ENCODE results near the gene KAZN.

The KAZN gene

GRCh38 chr1:14968251-14968851 lies 369.9 kb downstream of the KAZN start:
- peak; percentile 78 for DNase-seq (ENCODE audit: low read depth)
- H3K4me3 ChIP-seq (ENCODE audit: low read depth, low read length): no peak overlapping the region
- TF ChIP-seq, protein P1, sequence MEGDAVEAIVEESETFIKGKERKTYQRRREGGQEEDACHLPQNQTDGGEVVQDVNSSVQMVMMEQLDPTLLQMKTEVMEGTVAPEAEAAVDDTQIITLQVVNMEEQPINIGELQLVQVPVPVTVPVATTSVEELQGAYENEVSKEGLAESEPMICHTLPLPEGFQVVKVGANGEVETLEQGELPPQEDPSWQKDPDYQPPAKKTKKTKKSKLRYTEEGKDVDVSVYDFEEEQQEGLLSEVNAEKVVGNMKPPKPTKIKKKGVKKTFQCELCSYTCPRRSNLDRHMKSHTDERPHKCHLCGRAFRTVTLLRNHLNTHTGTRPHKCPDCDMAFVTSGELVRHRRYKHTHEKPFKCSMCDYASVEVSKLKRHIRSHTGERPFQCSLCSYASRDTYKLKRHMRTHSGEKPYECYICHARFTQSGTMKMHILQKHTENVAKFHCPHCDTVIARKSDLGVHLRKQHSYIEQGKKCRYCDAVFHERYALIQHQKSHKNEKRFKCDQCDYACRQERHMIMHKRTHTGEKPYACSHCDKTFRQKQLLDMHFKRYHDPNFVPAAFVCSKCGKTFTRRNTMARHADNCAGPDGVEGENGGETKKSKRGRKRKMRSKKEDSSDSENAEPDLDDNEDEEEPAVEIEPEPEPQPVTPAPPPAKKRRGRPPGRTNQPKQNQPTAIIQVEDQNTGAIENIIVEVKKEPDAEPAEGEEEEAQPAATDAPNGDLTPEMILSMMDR (conservative IDR thresholded peaks at IDR 0.05; ENCODE audit: low read depth, low read length): no peak

GRCh38 chr1:14969006-14969405 lies 370.5 kb downstream of the KAZN start:
- no peak for DNase-seq (ENCODE audit: low read depth)
- no peak overlapping the region for H3K4me3 ChIP-seq (ENCODE audit: low read depth, low read length)
- TF ChIP-seq, protein P1 (conservative IDR thresholded peaks at IDR 0.05; ENCODE audit: low read depth, low read length): no peak

DNA sequence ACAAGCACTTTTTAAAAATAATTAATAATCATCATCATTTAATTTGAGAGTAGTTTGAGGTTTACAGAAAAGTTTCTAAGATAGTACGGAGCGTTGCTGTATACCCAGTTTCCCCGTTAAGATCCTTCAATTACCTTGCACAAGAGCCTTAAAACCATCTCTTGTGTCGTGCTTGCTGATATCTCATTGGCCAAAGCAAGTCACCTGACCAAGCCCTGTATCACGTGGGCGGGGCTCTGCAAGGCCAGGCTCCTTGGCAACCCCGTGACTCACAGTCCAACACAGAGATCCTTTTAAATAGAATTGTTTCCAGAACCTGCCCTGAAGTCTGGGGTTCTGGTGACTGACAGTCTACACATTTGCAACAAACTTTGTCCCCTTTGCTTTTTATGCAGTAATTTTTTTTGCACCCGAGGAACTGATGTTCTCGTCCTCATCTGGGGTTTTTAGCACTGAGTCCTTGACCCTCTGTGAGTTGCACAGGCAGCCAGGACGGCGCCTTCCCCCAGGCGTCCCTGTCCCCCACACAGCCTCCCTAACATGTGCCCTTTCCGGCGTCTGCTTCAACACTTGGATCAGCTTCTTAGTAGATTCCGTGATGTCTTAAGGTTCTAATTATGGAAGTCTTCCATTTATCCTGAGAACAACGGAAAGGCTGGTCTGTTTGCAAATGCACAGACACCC lies 371.8 kb downstream of the KAZN start:
- DNase-seq (ENCODE audit: low read depth): peak; percentile 95
- TF ChIP-seq, protein P1 (conservative IDR thresholded peaks at IDR 0.05; ENCODE audit: low read depth, low read length): no peak
- H3K4me3 ChIP-seq (ENCODE audit: low read depth, low read length): no peak overlapping the region

- TF ChIP-seq, protein P1 (conservative IDR thresholded peaks at IDR 0.05; ENCODE audit: low read depth, low read length): no peak
- DNase-seq (ENCODE audit: low read depth): no peak
- H3K4me3 ChIP-seq (ENCODE audit: low read depth, low read length): no peak overlapping the region
Observed at GRCh38 chr1:14970799-14971141, 372.3 kb downstream of the KAZN start.

GRCh38 chr1:14971221-14971620 lies 372.7 kb downstream of the KAZN start:
- no peak for DNase-seq (ENCODE audit: low read depth)
- TF ChIP-seq, protein P1 (conservative IDR thresholded peaks at IDR 0.05; ENCODE audit: low read depth, low read length): no peak
- H3K4me3 ChIP-seq (ENCODE audit: low read depth, low read length): no peak overlapping the region

DNA sequence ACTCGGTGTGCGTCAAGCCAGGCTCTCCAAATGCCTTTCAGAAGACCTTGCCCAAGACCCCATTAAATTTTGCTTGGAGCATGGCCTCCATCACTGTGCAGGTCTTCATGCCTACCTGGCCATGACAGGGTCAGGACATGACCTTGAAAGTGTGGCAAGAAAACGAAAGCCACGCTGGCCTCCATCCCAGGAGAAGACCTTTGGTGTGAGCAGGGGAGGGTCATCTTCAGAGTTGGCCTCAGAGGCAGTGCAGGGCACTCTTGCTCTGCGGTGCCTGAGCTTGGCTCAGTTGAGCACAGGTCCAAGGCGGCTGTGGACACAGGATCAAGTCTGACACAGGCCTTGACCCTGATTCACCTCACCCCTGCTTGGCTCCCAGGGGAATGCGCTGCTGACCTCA lies 373.6 kb downstream of the KAZN start:
- no peak for DNase-seq (ENCODE audit: low read depth)
- TF ChIP-seq, protein P1 (conservative IDR thresholded peaks at IDR 0.05; ENCODE audit: low read depth, low read length): no peak
- peak overlapping the region; percentile 3 for H3K4me3 ChIP-seq (ENCODE audit: low read depth, low read length)

DNA sequence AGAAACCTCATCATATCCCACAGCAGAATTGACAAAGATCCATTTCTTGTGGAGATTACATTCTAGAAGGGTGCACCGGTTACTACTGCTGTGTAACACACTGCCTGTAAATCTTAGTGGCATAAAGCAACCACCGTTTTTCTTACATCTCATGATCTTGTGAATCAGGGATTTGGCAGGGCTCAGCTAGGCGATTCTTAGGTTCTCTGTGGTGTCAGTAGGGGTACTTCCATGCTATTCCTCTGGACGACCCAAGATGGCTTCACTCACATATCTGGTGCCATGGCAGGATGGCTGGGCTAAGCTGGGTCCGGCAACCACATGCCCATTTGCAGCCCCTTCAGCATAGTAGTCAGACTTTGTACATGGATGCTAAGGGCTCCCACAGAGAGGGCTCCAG lies 375.3 kb downstream of the KAZN start:
- TF ChIP-seq, protein P1 (conservative IDR thresholded peaks at IDR 0.05; ENCODE audit: low read depth, low read length): no peak
- H3K4me3 ChIP-seq (ENCODE audit: low read depth, low read length): no peak overlapping the region
- DNase-seq (ENCODE audit: low read depth): no peak

Measured in choroid plexus epithelial cell (primary cell).